Heart right ventricle (tissue), 16 donors: ENCODE data around the gene CDK6. TPM values are rescaled to one million over a fixed set of nuclear protein-coding genes. Genes with fewer than 3 reads are reported as not detected.

Experiments used
- ATAC-seq, 8 donors: fragments of 200-7000 bp; cut with Tn5 transposase; one replicate each; pipeline ENCODE4 v1.9.1; 2020; ENCODE audit warnings: mild to moderate bottlenecking in 8 of 8, moderate library complexity in 8 of 8, moderate number of reproducible peaks in 1 of 8
- DNase-seq, 2 donors: peaks; one replicate each; pipeline ENCODE4 v3.0.0-alpha.2; 2020
- H3K27ac ChIP-seq, 10 donors: fragments of 200-600 bp; sonication (generic) in 2 of 10; one replicate each; pipeline versions ENCODE4 v1.5.0 to v1.8.0; 2020 to 2022; ENCODE audit warnings: mild to moderate bottlenecking in 3 of 10
- H3K27me3 ChIP-seq, 7 donors: fragments of 200-600 bp; one replicate each; pipeline ENCODE4 v1.8.0; 2021 to 2022; ENCODE audit warnings: mild to moderate bottlenecking in 2 of 7
- H3K36me3 ChIP-seq, 9 donors: fragments of 200-600 bp; sonication (generic) in 1 of 9; one replicate each; pipeline versions ENCODE4 v1.5.0 to v1.8.0; 2020 to 2022; ENCODE audit warnings: mild to moderate bottlenecking in 2 of 9
- H3K4me1 ChIP-seq, 9 donors: fragments of 200-600 bp; sonication (generic) in 1 of 9; one replicate each; pipeline versions ENCODE4 v1.5.0 to v1.8.0; 2020 to 2022; ENCODE audit warnings: mild to moderate bottlenecking in 4 of 9
- H3K4me3 ChIP-seq, 10 donors: fragments of 200-600 bp; sonication (generic) in 2 of 10; one replicate each; pipeline versions ENCODE4 v1.5.0 to v1.8.0; 2020 to 2022; ENCODE audit warnings: mild to moderate bottlenecking in 7 of 10, moderate library complexity in 2 of 10
- H3K9me3 ChIP-seq, 11 donors: fragments of 200-600 bp in 10 of 11; sonication (generic) in 2 of 11; one replicate each; pipeline versions ENCODE4 v1.5.0 to v1.8.0; 2013 to 2022; ENCODE audit warnings: mild to moderate bottlenecking in 2 of 11, control low read depth in 1 of 11, moderate library complexity in 1 of 11
- WGBS, 2 donors: extraction: QIAGEN DNeasy Blood & Tissue Kit; methylation state at CpG; one replicate each; pipeline ENCODE4 v1.1.7; 2013; ENCODE audit warnings: inconsistent platforms in 1 of 2; 5-methylcytosine and 5-hydroxymethylcytosine counted together
- intact Hi-C, 10 donors: fragments of 100-400 bp; cut with DNase I; formaldehyde crosslinking; loops; one replicate each; pipeline versions ENCODE4 v1.11.1 to v1.14.2; 2022
- polyA plus RNA-seq, 2 donors: library from polyadenylated mRNA; stranded (reverse); fragments of 200-250 nt; gene quantifications; one replicate each; pipeline ENCODE4 v1.2.3, GENCODE V29; 2013
- total RNA-seq, 10 donors: library from RNA; stranded (reverse); fragmentation: NEBNext Ultra II Directional in 3 of 10; extraction: Animal tissue kit (Norgen Biotek cat#: 25700) in 3 of 10; gene quantifications; one replicate each; pipeline versions ENCODE4 v1.2.1 to v1.2.4, GENCODE V29; 2021 to 2023
- TF ChIP-seq, protein P1 (sequence below), 9 donors: fragments of 200-600 bp; sonication (generic) in 2 of 9; IDR thresholded peaks; one replicate each; pipeline versions ENCODE4 v1.5.0 to v1.8.0; 2021 to 2022; ENCODE audit warnings: antibody characterized with exemption in 9 of 9, mild to moderate bottlenecking in 5 of 9, moderate library complexity in 1 of 9
- donor health status: Arrhythmogenic right ventricular cardiomyopathy.
- donor health status: ischemic (EF 13 %, LVEDD 7.1; RV severe dilation, severe dysfunction).
- donor health status: healthy with polysubstance abuse.
- donor health status: DM: no; HTN: yes; CAD: no.
- donor health status: DM: no; HTN: no; CAD: no.
- donor health status: ischemic (EF 25% LVEDD 6.9; RV normal size, moderate dysfunction).
- donor health status: ischemic (EF 25% LVEDD 5.7; RV mildly dilated, moderate dysfunction).
- donor health status: healthy.
- donor health status: DM: yes; HTN: yes; CAD: no.
- donor health status: Ischemic cardiomyopathy.
- donor health status: ischemic (EF 35%, LVEDD 5.7; RV mildly dilated, moderate dysfunction).
- donor health status: nonischemic (EF 11% LVEDD 7.7; RV severe dilation, severe dysfunction).
- donor health status: DM: yes; HTN: yes; CAD: no.
- donor health status: PGD.
- donor health status: ischemic (EF 29% LVEDD 5.4; RV normal size, mild dysfunction).
- donor health status: nonischemic (EF 23%, LVEDD 6.1; RV moderate dilation, normal function).

Gene CDK6
- total and polyA plus RNA-seq, 12 donors, result 2.6 to 31.5 (median 16.4) TPM

DNA sequence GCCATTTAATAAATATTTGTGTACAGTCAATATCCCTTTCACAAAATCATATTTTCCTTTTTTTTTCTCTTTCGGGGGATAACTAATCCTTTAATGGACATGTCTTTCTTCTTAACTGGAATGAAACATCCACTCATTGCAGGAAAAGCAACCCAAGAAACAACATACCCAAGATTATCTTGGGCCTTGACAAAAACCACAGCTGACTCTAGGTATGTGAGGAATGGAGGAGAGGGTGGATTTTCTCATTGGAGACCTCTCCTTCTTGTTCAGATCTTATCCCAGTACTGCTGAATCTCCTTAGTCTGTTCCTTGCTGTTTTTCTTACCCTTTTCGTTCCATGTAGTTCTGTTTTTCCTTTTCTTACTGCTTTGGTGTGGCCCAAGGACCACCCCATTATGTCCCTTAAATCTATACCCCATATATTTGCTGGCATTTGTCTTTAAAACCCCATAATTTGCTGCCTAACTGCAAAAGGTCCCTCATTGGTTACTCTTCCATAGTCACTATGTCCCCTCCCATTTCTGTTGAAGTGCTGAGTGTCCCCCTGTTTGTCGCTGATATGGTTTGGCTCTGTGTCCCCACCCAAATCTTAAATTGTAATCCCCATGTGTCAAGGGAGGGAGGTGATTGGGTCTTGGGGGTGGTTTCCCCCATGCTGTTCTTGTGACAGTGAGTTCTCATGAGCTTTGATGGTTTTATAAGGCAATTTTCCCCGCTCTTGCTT is 6.8 kb upstream of the CDK6 start:
- Histone ChIP-seq H3K4me3 (no peak overlapping the region), H3K36me3 (no peaks in the 10 kb centered on the region), H3K27me3 (no peaks in the 10 kb centered on the region), H3K27ac (no peak overlapping the region), H3K9me3 (no peaks in the 10 kb centered on the region), H3K4me1 (no peaks in the 10 kb centered on the region)
- TF ChIP-seq, protein P1, sequence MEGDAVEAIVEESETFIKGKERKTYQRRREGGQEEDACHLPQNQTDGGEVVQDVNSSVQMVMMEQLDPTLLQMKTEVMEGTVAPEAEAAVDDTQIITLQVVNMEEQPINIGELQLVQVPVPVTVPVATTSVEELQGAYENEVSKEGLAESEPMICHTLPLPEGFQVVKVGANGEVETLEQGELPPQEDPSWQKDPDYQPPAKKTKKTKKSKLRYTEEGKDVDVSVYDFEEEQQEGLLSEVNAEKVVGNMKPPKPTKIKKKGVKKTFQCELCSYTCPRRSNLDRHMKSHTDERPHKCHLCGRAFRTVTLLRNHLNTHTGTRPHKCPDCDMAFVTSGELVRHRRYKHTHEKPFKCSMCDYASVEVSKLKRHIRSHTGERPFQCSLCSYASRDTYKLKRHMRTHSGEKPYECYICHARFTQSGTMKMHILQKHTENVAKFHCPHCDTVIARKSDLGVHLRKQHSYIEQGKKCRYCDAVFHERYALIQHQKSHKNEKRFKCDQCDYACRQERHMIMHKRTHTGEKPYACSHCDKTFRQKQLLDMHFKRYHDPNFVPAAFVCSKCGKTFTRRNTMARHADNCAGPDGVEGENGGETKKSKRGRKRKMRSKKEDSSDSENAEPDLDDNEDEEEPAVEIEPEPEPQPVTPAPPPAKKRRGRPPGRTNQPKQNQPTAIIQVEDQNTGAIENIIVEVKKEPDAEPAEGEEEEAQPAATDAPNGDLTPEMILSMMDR (IDR thresholded peaks at IDR 0.05), result no peak
- ATAC-seq, result no peak
- intact Hi-C loops, result loop anchor here in 3 of 10 donors (10.0 kb wide), 3 partner anchors 202 to 218 kb away; no protein-coding TSS in a partner anchor
- DNase-seq, result no peak
- WGBS, 2 donors, result 92 to 93% methylated on average over 4 of the region's 4 CpGs

DNA sequence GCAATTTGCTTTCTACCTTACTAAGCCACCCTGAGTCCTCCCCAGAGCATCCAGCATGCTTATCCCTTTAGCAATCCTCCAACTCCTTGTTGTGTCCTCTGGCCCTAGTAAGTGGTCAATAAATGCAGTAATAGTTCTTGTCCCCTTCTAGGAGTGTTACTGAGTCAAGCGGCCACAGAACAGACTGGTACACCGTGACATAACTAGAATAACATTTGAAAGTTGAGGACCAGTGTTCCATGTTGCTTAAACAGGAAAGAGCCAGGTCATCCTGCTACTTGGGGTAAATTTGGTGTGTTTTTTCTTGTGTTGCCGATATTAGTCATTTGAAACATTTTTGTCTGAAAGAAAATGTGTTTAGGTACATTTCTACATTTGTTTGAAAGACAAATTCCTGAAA is 4.8 kb upstream of the CDK6 start:
- no peaks in the 10 kb centered on the region for H3K36me3 ChIP-seq
- H3K9me3 ChIP-seq, result no peaks in the 10 kb centered on the region
- H3K4me3 ChIP-seq, result no peak overlapping the region
- H3K4me1 ChIP-seq, result peaks cover 0 to 10% (median 4%) of the 10 kb centered on the region in 9 donors
- DNase-seq, result no peak
- WGBS, 2 donors, result 90% methylated on average over 3 of the region's 3 CpGs
- TF ChIP-seq, protein P1 (IDR thresholded peaks at IDR 0.05), result no peak
- no peak for ATAC-seq
- H3K27ac ChIP-seq, result no peak overlapping the region
- H3K27me3 ChIP-seq, result no peaks in the 10 kb centered on the region
- intact Hi-C loops, result loop anchor here in 3 of 10 donors (10.0 kb wide), 3 partner anchors 204 to 216 kb away; no protein-coding TSS in a partner anchor

DNA sequence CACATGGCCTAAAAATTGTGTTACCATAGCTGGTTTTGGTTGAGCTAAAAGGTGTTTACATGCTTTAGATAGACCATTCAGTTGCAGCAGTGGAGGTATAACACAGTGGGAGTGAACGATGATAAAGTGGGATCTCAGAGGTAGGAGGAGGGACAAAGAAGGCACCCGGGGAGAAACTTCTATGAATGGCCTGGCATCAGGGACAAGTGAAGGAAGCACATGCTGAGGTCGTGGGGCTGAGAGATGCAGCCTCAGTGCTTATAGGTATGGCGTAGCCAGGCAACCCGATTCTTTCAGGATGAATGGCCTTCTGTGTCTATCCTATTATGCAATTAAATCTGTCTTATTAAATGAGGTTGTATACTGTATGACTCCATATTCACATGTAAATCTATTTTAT is 3.9 kb upstream of the CDK6 start:
- DNase-seq (no peak), ATAC-seq (no peak)
- Histone ChIP-seq H3K27ac (no peak overlapping the region), H3K27me3 (no peaks in the 10 kb centered on the region), H3K36me3 (no peaks in the 10 kb centered on the region), H3K4me3 (no peak overlapping the region), H3K4me1 (peaks cover 0 to 10% (median 6%) of the 10 kb centered on the region in 9 donors), H3K9me3 (no peaks in the 10 kb centered on the region)
- intact Hi-C loops, result loop anchor here in 3 of 10 donors (10.0 kb wide), 3 partner anchors 204 to 216 kb away; no protein-coding TSS in a partner anchor
- TF ChIP-seq, protein P1 (IDR thresholded peaks at IDR 0.05), result no peak
- 70 to 72% methylated on average over 5 of the region's 5 CpGs for WGBS, 2 donors

DNA sequence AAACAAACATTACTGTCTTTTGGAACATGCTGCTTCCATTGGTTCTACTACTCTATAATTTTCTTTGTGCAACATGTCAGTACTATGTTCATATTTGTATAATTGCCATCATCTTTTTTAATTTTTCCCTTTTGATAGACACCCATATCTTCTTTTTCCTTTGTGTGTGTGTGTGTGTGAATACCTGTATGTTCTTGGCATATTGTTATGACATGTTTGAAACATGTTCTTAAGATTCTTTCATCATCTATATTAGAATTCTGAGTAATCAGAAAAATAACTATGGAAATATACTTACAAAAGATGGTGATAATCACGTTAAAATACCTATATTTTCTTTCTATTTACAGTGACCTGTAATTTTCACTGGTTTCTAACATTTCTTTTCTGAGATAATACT is 3.5 kb upstream of the CDK6 start:
- Histone ChIP-seq H3K36me3 (no peaks in the 10 kb centered on the region), H3K4me3 (no peak overlapping the region), H3K4me1 (peaks cover 0 to 10% (median 6%) of the 10 kb centered on the region in 9 donors), H3K9me3 (no peaks in the 10 kb centered on the region), H3K27ac (no peak overlapping the region), H3K27me3 (no peaks in the 10 kb centered on the region)
- TF ChIP-seq, protein P1 (IDR thresholded peaks at IDR 0.05), result no peak
- intact Hi-C loops, result loop anchor here in 5 of 10 donors (5.0 to 10.0 kb wide), 7 partner anchors 55 to 215 kb away; no protein-coding TSS in a partner anchor
- ATAC-seq (no peak), DNase-seq (no peak)
- WGBS, 2 donors, result 88 to 94% methylated on average over 1 of the region's 1 CpG
